ENCODE results near the gene IFFO2. TPM values are rescaled to one million over a fixed set of nuclear protein-coding genes. Genes with fewer than 3 reads are reported as not detected.

IFFO2 gene
- 1 to 10 TPM in 3 of 4 donors, under 1 TPM in 1; 0.22 to 3.6 (median 2.4) TPM for polyA plus RNA-seq
- long read RNA-seq, donor 1 = 0 reads
- long read RNA-seq, donor 2 = 0 reads
- long read RNA-seq, donor 3, full-length matches to known transcripts = 1 of 1 reads
- long read RNA-seq, donor 3, partial matches to known transcripts = 0 of 1 reads
- long read RNA-seq, donor 3, other reads (novel, unspliced or antisense) = 0 of 1 reads
- long read RNA-seq, donor 4 = 0 reads
- long read RNA-seq, donor 5 = 0 reads
- long read RNA-seq, donor 6 = 0 reads
- long read RNA-seq, donor 7 = 0 reads
- long read RNA-seq, donor 8 = 0 reads
- long read RNA-seq, donor 9 = 0 reads
- long read RNA-seq, donor 10, full-length matches to known transcripts = 3 of 3 reads
- long read RNA-seq, donor 10, partial matches to known transcripts = 0 of 3 reads
- long read RNA-seq, donor 10, other reads (novel, unspliced or antisense) = 0 of 3 reads

DNA sequence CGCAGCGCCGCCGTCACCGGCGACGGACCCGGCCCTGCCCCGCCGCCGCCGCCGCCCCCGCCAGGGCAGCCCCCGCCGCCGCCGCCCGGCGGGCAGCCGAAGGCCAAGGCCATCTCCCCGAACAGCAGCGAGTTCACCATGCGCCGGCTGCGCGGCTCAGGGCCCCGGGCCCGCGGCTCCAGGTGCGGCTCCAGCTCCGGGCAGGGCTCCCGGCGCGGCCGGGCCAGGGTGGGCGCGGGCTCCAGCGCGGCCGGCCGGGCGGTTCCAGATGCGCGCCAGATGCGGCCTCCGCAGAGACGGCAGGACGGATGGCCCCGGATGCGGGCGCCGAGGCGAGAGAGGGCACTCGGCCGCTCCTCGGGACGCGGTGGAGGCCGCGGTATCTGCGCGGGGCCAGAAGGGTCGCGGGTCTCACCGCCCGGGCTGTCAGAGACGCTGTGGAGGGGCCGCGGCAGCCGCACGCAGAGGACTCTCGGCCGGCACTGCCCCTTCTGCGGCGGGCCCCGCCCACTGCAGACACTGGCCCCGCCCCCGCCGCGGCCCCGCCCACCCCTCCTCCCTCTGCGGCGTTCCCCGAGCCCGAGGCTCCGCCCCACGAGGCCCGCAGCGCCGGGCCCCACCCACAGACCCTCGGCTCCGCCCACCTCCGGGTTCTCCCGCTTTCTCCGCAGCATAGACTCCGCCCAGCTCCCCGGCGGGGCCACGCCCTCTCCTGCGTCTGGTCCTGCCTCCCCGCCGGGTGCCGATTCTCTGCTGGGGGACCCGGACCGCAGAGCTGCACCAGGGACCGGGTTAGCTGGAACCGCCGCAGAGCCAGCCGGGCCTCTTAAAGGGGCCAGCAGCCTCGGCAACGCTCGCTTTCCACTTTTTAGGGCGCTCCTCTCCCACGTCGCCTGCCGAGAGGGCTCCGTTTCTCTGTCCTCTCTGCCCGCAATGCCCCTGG, at the start of gene IFFO2:
TSS of gene IFFO2 (minus strand) at position 484 of the 943 bp plus-strand sequence. CDS start at position 140, 344 bp downstream.
- peaks cover 0 to 3% (median 0%) of the 10 kb centered on the region in 3 donors for H3K36me3 ChIP-seq (ENCODE audit: control insufficient read depth in 3 of 3, insufficient read depth in 2 of 3, low read depth in 1 of 3, low read length in 3 of 3)
- peak within 1 kb of the TSS; percentile 75 to 92 (median 79) for H3K4me3 ChIP-seq (ENCODE audit: low read depth in 1 of 3, low read length in 3 of 3)
- peak within 1 kb of the TSS in 1 of 3 donors; percentile 80 for H3K27ac ChIP-seq (ENCODE audit: low read depth in 1 of 3, low read length in 2 of 3)
- DNase-seq = peak; percentile 92 to 96
- peaks cover 0 to 22% (median 0%) of the 10 kb centered on the region in 3 donors for H3K27me3 ChIP-seq (ENCODE audit: control insufficient read depth in 3 of 3, insufficient read depth in 3 of 3, low read length in 3 of 3)
- 0 to 1% (median 0%) methylated on average over 70 to 119 of the region's 119 CpGs for WGBS, 3 donors
- H3K4me1 ChIP-seq (ENCODE audit: control insufficient read depth in 3 of 3, insufficient read depth in 2 of 3, low read depth in 1 of 3, low read length in 2 of 3) = peaks cover 0 to 7% (median 5%) of the 10 kb centered on the region in 3 donors
- no peak for FAIRE-seq
- H3K9me3 ChIP-seq (ENCODE audit: control insufficient read depth in 2 of 2, insufficient read depth in 1 of 2, low read depth in 1 of 2, low read length in 1 of 2) = no peaks in the 10 kb centered on the region

DNA sequence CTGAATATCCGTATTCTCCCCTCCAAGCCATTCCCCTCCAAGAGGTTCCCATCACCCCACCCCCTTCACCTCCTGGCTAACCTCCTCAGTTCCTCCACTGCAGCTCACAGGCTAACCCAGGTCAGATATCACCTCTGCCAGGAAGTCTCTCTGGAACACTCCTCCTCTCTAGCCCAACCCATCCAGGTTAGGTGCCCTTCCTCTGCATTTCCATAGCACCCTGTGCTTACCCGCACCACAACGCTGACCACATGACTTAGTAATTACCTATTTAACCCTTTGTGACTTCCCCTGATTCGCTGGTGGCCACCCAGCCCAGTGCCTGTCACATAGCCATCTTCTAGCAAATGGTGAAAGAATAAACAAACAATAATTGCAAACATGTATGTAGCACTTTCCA, 49.5 kb upstream of the IFFO2 start:
- no peaks in the 10 kb centered on the region for H3K36me3 ChIP-seq (ENCODE audit: control insufficient read depth in 3 of 3, insufficient read depth in 2 of 3, low read depth in 1 of 3, low read length in 3 of 3)
- no peak overlapping the region for H3K27ac ChIP-seq (ENCODE audit: low read depth in 1 of 3, low read length in 2 of 3)
- H3K9me3 ChIP-seq (ENCODE audit: control insufficient read depth in 2 of 2, insufficient read depth in 1 of 2, low read depth in 1 of 2, low read length in 1 of 2) = peaks cover 0 to 5% of the 10 kb centered on the region in 2 donors
- FAIRE-seq (no peak), DNase-seq (no peak)
- 34 to 40% (median 40%) methylated on average over 4 of the region's 4 CpGs for WGBS, 3 donors
- peaks cover 5 to 32% (median 9%) of the 10 kb centered on the region in 3 donors for H3K4me1 ChIP-seq (ENCODE audit: control insufficient read depth in 3 of 3, insufficient read depth in 2 of 3, low read depth in 1 of 3, low read length in 2 of 3)
- no peaks in the 10 kb centered on the region for H3K27me3 ChIP-seq (ENCODE audit: control insufficient read depth in 3 of 3, insufficient read depth in 3 of 3, low read length in 3 of 3)
- no peak overlapping the region for H3K4me3 ChIP-seq (ENCODE audit: low read depth in 1 of 3, low read length in 3 of 3)

GRCh38 chr1:19003371-19004290, 47.2 kb upstream of the IFFO2 start:
- no peaks in the 10 kb centered on the region for H3K36me3 ChIP-seq (ENCODE audit: control insufficient read depth in 3 of 3, insufficient read depth in 2 of 3, low read depth in 1 of 3, low read length in 3 of 3)
- FAIRE-seq (no peak), DNase-seq (no peak)
- 85 to 94% (median 89%) methylated on average over 11 of the region's 11 CpGs for WGBS, 3 donors
- H3K27me3 ChIP-seq (ENCODE audit: control insufficient read depth in 3 of 3, insufficient read depth in 3 of 3, low read length in 3 of 3) = no peaks in the 10 kb centered on the region
- peaks cover 0 to 12% of the 10 kb centered on the region in 2 donors for H3K9me3 ChIP-seq (ENCODE audit: control insufficient read depth in 2 of 2, insufficient read depth in 1 of 2, low read depth in 1 of 2, low read length in 1 of 2)
- H3K4me3 ChIP-seq (ENCODE audit: low read depth in 1 of 3, low read length in 3 of 3) = no peak overlapping the region
- peaks cover 0 to 13% (median 3%) of the 10 kb centered on the region in 3 donors for H3K4me1 ChIP-seq (ENCODE audit: control insufficient read depth in 3 of 3, insufficient read depth in 2 of 3, low read depth in 1 of 3, low read length in 2 of 3)
- H3K27ac ChIP-seq (ENCODE audit: low read depth in 1 of 3, low read length in 2 of 3) = no peak overlapping the region

DNA sequence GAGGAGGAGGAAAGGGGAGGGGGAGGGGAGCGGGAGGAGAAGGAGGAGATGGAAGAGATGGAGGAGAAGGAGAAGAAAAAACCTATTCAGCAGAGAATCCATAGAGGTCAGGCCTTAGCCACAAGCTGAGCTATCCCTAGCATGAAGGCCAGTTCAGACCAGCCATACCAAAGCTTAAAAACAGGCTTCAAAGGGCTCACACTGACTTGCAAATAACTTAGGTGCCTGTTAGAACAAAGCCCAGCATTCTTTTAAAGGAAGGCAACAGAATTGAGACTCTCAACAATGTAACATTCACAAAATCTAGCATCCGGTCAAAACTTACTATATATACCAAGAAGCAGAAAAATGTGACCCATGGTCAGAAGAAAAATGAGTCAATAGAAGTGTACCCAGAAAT, 43.6 kb upstream of the IFFO2 start:
- no peaks in the 10 kb centered on the region for H3K27me3 ChIP-seq (ENCODE audit: control insufficient read depth in 3 of 3, insufficient read depth in 3 of 3, low read length in 3 of 3)
- no peaks in the 10 kb centered on the region for H3K4me1 ChIP-seq (ENCODE audit: control insufficient read depth in 3 of 3, insufficient read depth in 2 of 3, low read depth in 1 of 3, low read length in 2 of 3)
- FAIRE-seq (no peak), DNase-seq (no peak)
- peaks cover 0 to 12% of the 10 kb centered on the region in 2 donors for H3K9me3 ChIP-seq (ENCODE audit: control insufficient read depth in 2 of 2, insufficient read depth in 1 of 2, low read depth in 1 of 2, low read length in 1 of 2)
- WGBS, 3 donors = 86 to 88% (median 86%) methylated on average over 2 of the region's 2 CpGs
- H3K36me3 ChIP-seq (ENCODE audit: control insufficient read depth in 3 of 3, insufficient read depth in 2 of 3, low read depth in 1 of 3, low read length in 3 of 3) = no peaks in the 10 kb centered on the region
- no peak overlapping the region for H3K27ac ChIP-seq (ENCODE audit: low read depth in 1 of 3, low read length in 2 of 3)
- H3K4me3 ChIP-seq (ENCODE audit: low read depth in 1 of 3, low read length in 3 of 3) = no peak overlapping the region

DNA sequence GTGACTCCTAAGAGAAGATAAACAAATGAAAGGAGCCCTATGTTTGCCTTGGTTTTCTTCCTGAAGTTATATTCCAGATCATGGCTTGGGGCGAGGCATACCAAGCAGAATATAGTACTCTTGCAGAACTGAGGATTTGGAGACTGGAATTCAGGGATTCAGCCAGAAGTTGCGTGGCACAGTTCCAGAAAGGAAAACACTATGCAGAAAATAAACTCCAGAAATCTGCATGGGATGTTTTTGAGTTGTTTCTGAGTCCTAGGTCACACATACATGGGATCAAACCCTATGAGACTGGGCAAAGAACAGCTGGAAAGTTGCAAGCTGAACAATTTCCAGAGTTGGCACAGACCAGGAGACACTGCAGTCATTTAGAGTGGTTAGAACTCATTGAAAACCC, 42.9 kb upstream of the IFFO2 start:
- Histone ChIP-seq H3K4me1 (ENCODE audit: control insufficient read depth in 3 of 3, insufficient read depth in 2 of 3, low read depth in 1 of 3, low read length in 2 of 3) (no peaks in the 10 kb centered on the region), H3K36me3 (ENCODE audit: control insufficient read depth in 3 of 3, insufficient read depth in 2 of 3, low read depth in 1 of 3, low read length in 3 of 3) (no peaks in the 10 kb centered on the region), H3K4me3 (ENCODE audit: low read depth in 1 of 3, low read length in 3 of 3) (no peak overlapping the region), H3K27ac (ENCODE audit: low read depth in 1 of 3, low read length in 2 of 3) (no peak overlapping the region), H3K27me3 (ENCODE audit: control insufficient read depth in 3 of 3, insufficient read depth in 3 of 3, low read length in 3 of 3) (no peaks in the 10 kb centered on the region), H3K9me3 (ENCODE audit: control insufficient read depth in 2 of 2, insufficient read depth in 1 of 2, low read depth in 1 of 2, low read length in 1 of 2) (peaks cover 0 to 12% of the 10 kb centered on the region in 2 donors)
- FAIRE-seq = no peak
- DNase-seq = no peak
- 50 to 71% (median 58%) methylated on average over 2 of the region's 2 CpGs for WGBS, 3 donors

- no peaks in the 10 kb centered on the region for H3K4me1 ChIP-seq (ENCODE audit: control insufficient read depth in 3 of 3, insufficient read depth in 2 of 3, low read depth in 1 of 3, low read length in 2 of 3)
- no peaks in the 10 kb centered on the region for H3K36me3 ChIP-seq (ENCODE audit: control insufficient read depth in 3 of 3, insufficient read depth in 2 of 3, low read depth in 1 of 3, low read length in 3 of 3)
- WGBS, 3 donors = 90 to 94% (median 91%) methylated on average over 9 of the region's 9 CpGs
- DNase-seq (no peak), FAIRE-seq (no peak)
- H3K9me3 ChIP-seq (ENCODE audit: control insufficient read depth in 2 of 2, insufficient read depth in 1 of 2, low read depth in 1 of 2, low read length in 1 of 2) = peaks cover 0 to 12% of the 10 kb centered on the region in 2 donors
- H3K4me3 ChIP-seq (ENCODE audit: low read depth in 1 of 3, low read length in 3 of 3) = no peak overlapping the region
- no peaks in the 10 kb centered on the region for H3K27me3 ChIP-seq (ENCODE audit: control insufficient read depth in 3 of 3, insufficient read depth in 3 of 3, low read length in 3 of 3)
- H3K27ac ChIP-seq (ENCODE audit: low read depth in 1 of 3, low read length in 2 of 3) = no peak overlapping the region
Observed at GRCh38 chr1:18998016-18998724, 41.7 kb upstream of the IFFO2 start.

- no peak overlapping the region for H3K27ac ChIP-seq (ENCODE audit: low read depth in 1 of 3, low read length in 2 of 3)
- H3K36me3 ChIP-seq (ENCODE audit: control insufficient read depth in 3 of 3, insufficient read depth in 2 of 3, low read depth in 1 of 3, low read length in 3 of 3) = no peaks in the 10 kb centered on the region
- FAIRE-seq = no peak
- WGBS, 3 donors = 90 to 96% (median 95%) methylated on average over 6 of the region's 6 CpGs
- no peak overlapping the region for H3K4me3 ChIP-seq (ENCODE audit: low read depth in 1 of 3, low read length in 3 of 3)
- H3K27me3 ChIP-seq (ENCODE audit: control insufficient read depth in 3 of 3, insufficient read depth in 3 of 3, low read length in 3 of 3) = no peaks in the 10 kb centered on the region
- no peaks in the 10 kb centered on the region for H3K4me1 ChIP-seq (ENCODE audit: control insufficient read depth in 3 of 3, insufficient read depth in 2 of 3, low read depth in 1 of 3, low read length in 2 of 3)
- H3K9me3 ChIP-seq (ENCODE audit: control insufficient read depth in 2 of 2, insufficient read depth in 1 of 2, low read depth in 1 of 2, low read length in 1 of 2) = peaks cover 0 to 12% of the 10 kb centered on the region in 2 donors
- no peak for DNase-seq
Observed at GRCh38 chr1:18997508-18997907, 41.0 kb upstream of the IFFO2 start.
